Lower leg skin (tissue), 3 donors: ENCODE results near the gene STPG3.

Experiments used
- POLR2A ChIP-seq, 2 donors: fragments of 450-650 bp; IDR thresholded peaks; one replicate each; pipeline ENCODE4 v1.6.1; 2016 to 2017; ENCODE audit warnings: antibody characterized with exemption in 2 of 2, mild to moderate bottlenecking in 1 of 2, moderate library complexity in 1 of 2
- TF ChIP-seq, protein P1 (sequence below), 3 donors: fragments of 450-650 bp; IDR thresholded peaks; one replicate each; pipeline ENCODE4 v1.5.1; 2016; ENCODE audit warnings: antibody characterized with exemption in 3 of 3, mild to moderate bottlenecking in 3 of 3, moderate library complexity in 2 of 3

DNA sequence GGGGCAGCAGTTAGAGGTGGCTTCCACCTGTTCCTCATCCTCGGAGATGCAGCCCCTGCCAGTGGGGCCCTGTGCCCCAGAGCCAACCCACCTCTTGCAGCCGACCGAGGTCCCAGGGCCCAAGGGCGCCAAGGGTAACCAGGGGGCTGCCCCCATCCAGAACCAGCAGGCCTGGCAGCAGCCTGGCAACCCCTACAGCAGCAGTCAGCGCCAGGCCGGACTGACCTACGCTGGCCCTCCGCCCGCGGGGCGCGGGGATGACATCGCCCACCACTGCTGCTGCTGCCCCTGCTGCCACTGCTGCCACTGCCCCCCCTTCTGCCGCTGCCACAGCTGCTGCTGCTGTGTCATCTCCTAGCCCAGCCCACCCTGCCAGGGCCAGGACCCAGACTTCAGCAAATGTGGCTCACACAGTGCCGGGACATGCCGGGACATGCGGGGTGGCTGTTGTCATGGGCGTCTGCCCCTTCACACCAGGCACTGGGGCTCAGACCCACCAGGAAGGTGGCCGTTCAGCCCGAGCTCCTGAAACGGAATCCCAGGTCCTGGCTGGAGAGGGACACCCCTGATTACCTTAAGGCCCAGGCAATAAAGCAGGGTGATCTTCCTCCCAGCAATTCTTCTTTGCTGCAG lies 25.3 kb upstream of the STPG3 start:
- TF ChIP-seq, protein P1, sequence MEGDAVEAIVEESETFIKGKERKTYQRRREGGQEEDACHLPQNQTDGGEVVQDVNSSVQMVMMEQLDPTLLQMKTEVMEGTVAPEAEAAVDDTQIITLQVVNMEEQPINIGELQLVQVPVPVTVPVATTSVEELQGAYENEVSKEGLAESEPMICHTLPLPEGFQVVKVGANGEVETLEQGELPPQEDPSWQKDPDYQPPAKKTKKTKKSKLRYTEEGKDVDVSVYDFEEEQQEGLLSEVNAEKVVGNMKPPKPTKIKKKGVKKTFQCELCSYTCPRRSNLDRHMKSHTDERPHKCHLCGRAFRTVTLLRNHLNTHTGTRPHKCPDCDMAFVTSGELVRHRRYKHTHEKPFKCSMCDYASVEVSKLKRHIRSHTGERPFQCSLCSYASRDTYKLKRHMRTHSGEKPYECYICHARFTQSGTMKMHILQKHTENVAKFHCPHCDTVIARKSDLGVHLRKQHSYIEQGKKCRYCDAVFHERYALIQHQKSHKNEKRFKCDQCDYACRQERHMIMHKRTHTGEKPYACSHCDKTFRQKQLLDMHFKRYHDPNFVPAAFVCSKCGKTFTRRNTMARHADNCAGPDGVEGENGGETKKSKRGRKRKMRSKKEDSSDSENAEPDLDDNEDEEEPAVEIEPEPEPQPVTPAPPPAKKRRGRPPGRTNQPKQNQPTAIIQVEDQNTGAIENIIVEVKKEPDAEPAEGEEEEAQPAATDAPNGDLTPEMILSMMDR (IDR thresholded peaks at IDR 0.05): no peak
- no peak for TF ChIP-seq POLR2A (IDR thresholded peaks at IDR 0.05)
